Mononuclear cell (primary cell): Measurements from ENCODE around the gene MAML1. TPM values are rescaled to one million over a fixed set of nuclear protein-coding genes. Genes with fewer than 3 reads are reported as not detected.

Source experiments
- H3K27me3 ChIP-seq: 2 replicates; pipeline ENCODE4 v1.6.0; 2011; ENCODE audit warnings: low read length, control low read depth; ENCODE audit not compliant: insufficient read depth
- H3K4me1 ChIP-seq: 2 replicates; pipeline ENCODE4 v1.5.1; 2011; ENCODE audit warnings: mild to moderate bottlenecking, low read length, control low read depth; ENCODE audit not compliant: insufficient read depth
- H3K4me3 ChIP-seq: 2 replicates; pipeline ENCODE4 v1.5.1; 2011; ENCODE audit warnings: mild to moderate bottlenecking, low read length, moderate library complexity
- H3K9me3 ChIP-seq: 2 replicates; pipeline ENCODE4 v1.5.1; 2011; ENCODE audit warnings: low read depth, mild to moderate bottlenecking, control low read depth, low read length
- total RNA-seq: library from RNA; depleted of rRNA; stranded (reverse); fragments of >200 nt; gene quantifications from one replicate; pipeline ENCODE4 v1.2.3, GENCODE V29; 2012

The MAML1 gene
- total RNA-seq, 1 donor: 14.0 TPM

- no peak overlapping the region for H3K4me3 ChIP-seq
- no peaks in the 10 kb centered on the region for H3K9me3 ChIP-seq
- peaks cover 51% of the 10 kb centered on the region for H3K4me1 ChIP-seq
- H3K27me3 ChIP-seq: no peaks in the 10 kb centered on the region
These were observed 67.6 kb downstream of the MAML1 start for GRCh38 chr5:179800071-179800695.

DNA sequence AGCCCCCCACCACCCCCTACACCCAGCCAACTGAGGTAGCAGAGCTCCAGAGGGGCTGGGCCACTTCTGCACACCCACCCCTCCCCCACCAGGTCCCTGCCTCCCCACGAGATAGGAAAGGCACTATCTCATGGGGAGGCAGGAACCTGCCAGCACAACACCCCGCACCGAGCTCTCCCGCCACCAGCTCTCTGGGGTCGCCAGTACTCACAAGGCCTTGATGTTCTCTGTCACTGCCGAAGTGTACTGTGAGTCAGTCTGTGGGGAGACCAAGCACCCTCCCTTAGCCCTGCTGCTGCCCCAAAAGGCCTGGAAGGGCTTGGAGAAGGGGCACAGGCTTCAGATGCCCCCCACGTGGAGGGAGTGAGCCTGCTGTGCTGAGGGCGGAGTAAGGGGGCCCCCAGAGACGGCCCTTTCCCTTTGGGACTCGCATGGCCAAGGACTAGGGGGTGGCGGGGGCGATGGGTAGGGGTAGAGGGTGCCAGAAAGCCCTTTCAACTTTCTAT lies 68.1 kb downstream of the MAML1 start:
- no peaks in the 10 kb centered on the region for H3K9me3 ChIP-seq
- H3K4me1 ChIP-seq: peaks cover 51% of the 10 kb centered on the region

DNA sequence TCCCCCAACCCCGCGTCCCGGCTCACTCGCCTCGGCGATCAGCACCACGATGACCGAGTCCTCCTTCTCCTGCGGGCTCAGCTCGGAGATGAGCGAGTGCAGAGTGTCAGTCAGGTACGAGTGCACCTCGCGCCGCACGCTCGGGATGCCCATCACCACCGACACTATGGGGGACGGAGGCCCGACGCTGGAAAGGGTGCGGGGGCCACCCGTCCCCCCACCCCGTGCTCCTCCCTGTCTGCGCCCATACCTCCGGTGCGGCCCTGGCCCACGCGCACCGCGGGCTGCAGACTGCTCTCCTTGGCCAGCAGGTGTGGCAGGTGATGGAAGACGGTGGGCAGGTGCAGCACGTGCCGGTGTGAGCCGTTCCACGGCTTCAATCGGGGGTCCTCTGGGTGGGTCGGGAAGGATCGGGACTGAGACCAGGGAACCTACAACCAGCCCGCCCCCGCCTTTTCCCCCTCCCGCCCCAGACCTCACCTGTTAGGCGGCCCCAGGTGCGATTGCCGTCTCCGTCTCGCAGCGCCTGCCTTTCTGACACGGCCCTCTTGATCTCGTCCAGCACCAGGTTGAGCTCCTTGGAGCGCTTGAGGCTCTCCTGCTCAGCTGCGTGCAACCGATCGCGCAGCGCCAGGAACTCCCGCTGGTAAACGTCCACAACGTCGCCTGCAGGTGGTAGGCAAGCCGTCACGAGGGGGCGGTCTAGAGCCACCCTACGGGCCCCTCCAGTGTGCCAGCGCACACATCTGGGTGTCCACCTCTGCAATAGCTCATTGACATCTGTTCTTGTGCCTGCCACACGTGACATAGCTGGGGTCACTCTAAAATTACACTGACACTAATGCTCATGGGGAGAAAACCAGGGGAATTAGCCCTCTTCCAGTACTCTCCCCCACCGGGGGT lies 68.9 kb downstream of the MAML1 start:
- no peaks in the 10 kb centered on the region for H3K9me3 ChIP-seq
- H3K27me3 ChIP-seq: no peaks in the 10 kb centered on the region
- peaks cover 47% of the 10 kb centered on the region for H3K4me1 ChIP-seq
- H3K4me3 ChIP-seq: no peak overlapping the region

More for the DNA sequence above, 68.1 kb downstream of the MAML1 start:
- Histone ChIP-seq H3K4me3 (no peak overlapping the region), H3K27me3 (no peaks in the 10 kb centered on the region)

- Histone ChIP-seq H3K9me3 (no peaks in the 10 kb centered on the region), H3K27me3 (no peaks in the 10 kb centered on the region), H3K4me1 (peaks cover 42% of the 10 kb centered on the region), H3K4me3 (no peak overlapping the region)
These were observed 69.7 kb downstream of the MAML1 start for GRCh38 chr5:179802207-179802883.

- Histone ChIP-seq H3K4me3 (no peak overlapping the region), H3K27me3 (no peaks in the 10 kb centered on the region), H3K9me3 (no peaks in the 10 kb centered on the region), H3K4me1 (peaks cover 49% of the 10 kb centered on the region)
These were observed 70.4 kb downstream of the MAML1 start for GRCh38 chr5:179802950-179803562.

- H3K4me3 ChIP-seq: no peak overlapping the region
- H3K27me3 ChIP-seq: no peaks in the 10 kb centered on the region
- H3K9me3 ChIP-seq: no peaks in the 10 kb centered on the region
- H3K4me1 ChIP-seq: peaks cover 50% of the 10 kb centered on the region
These were observed 71.3 kb downstream of the MAML1 start for GRCh38 chr5:179803651-179804554.

DNA sequence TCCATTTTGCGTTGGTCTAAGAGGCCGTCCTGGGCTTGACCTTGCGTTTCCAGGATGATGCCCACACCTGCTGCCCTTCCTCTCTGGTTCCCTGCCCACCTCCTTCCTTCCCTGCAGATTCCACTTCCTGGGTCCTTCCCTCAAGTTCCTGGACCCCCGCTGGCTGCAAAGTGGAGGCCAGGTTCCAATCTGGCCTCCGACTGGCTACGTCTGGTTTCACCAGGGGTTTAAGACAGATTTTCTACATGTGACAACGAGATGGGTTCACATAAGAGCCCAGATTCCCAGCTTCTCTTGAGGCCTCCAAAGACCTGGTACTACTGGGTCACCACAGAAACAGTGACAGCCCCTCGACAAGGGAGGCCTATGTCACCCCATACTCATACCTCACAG lies 71.9 kb downstream of the MAML1 start:
- Histone ChIP-seq H3K9me3 (no peaks in the 10 kb centered on the region), H3K4me3 (no peak overlapping the region), H3K4me1 (peaks cover 50% of the 10 kb centered on the region), H3K27me3 (no peaks in the 10 kb centered on the region)

- Histone ChIP-seq H3K9me3 (no peaks in the 10 kb centered on the region), H3K27me3 (no peaks in the 10 kb centered on the region), H3K4me3 (peak overlapping the region; percentile 59), H3K4me1 (peaks cover 50% of the 10 kb centered on the region)
These were observed 72.5 kb downstream of the MAML1 start for GRCh38 chr5:179805070-179805528.

DNA sequence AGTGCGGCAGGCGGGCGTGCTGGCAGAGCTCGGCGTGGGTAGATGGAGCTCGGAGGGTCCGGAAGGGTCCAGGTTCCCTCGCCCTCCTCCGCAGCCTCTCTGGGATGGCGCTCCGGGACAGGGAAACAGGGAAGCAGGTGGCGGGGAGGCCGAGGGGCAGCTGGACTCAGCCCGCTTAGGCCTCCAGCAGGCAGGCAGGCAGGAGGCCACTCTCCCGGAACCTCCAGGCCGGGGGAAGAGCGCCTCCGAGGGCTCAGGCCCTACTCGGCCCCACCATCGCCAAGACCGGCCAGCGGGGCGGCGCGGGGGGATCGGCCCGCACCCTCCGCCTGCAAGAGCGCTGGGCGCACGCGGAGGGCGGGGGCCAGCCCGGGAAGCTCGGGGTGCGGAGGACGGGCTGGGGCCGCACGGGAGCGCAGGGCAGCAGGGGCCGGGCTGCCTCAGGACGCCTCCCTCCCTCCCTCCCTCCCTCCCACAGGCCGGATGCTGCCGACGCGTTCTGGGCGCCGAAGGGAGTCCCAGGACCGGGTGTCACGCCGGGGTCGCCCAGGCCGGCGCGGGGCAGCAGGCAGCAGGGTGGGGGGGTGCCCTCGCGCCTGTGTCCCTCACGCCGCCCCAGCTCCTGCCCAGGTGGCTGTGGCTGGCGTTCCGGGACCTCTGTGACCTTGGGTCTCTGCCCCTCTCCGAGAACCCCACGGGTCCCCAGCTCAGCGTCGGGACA lies 73.1 kb downstream of the MAML1 start:
- H3K4me3 ChIP-seq: peak overlapping the region; percentile 59
- H3K27me3 ChIP-seq: no peaks in the 10 kb centered on the region
- H3K4me1 ChIP-seq: peaks cover 50% of the 10 kb centered on the region
- H3K9me3 ChIP-seq: no peaks in the 10 kb centered on the region

DNA sequence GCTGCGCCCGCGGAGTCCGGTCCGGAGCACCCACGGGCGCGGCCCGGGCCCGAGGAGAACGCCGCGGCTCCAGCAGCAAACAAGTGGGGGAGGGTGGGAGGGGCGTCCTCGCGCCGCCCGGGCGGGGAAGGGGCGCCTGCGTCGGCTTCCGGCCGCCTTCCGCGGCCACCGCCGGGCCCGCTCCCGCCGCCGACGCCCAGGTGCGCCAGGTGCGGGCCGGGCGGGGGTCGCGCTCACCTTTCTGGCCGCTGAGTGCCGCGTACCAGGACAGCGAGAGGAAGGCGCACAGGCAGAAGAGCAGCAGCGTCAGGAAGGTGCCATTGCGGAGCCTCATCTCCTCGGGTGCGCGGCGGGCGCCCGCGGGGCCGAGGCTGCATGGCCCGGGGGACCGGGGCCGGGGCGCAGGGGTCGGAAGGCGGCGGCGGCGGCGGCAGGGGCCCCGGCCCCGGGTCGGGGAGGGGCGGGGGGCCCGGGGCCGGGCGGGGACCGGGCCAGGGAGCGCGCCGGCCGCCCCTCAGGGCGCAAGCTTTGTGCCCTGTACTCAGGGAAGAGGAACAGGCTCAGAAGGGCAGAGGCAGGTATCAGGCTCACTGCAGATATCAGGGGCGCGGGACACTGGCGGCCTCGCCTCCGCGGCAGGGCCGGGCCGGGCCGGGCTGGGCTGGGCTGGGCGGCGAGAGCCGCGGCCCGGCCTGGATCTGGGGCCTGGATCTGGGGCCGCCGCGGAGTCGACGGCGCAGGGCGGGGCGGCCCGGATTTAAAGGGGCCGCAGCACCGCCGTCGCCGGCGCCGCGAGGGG lies 73.8 kb downstream of the MAML1 start, which contains the start of gene MGAT4B:
TSS of gene MGAT4B (minus strand) at position 617 of the 799 bp plus-strand sequence. CDS start at position 334, 283 bp downstream.
- Histone ChIP-seq H3K27me3 (no peaks in the 10 kb centered on the region), H3K4me3 (peak within 1 kb of the TSS; percentile 59), H3K4me1 (peaks cover 50% of the 10 kb centered on the region), H3K9me3 (no peaks in the 10 kb centered on the region)

DNA sequence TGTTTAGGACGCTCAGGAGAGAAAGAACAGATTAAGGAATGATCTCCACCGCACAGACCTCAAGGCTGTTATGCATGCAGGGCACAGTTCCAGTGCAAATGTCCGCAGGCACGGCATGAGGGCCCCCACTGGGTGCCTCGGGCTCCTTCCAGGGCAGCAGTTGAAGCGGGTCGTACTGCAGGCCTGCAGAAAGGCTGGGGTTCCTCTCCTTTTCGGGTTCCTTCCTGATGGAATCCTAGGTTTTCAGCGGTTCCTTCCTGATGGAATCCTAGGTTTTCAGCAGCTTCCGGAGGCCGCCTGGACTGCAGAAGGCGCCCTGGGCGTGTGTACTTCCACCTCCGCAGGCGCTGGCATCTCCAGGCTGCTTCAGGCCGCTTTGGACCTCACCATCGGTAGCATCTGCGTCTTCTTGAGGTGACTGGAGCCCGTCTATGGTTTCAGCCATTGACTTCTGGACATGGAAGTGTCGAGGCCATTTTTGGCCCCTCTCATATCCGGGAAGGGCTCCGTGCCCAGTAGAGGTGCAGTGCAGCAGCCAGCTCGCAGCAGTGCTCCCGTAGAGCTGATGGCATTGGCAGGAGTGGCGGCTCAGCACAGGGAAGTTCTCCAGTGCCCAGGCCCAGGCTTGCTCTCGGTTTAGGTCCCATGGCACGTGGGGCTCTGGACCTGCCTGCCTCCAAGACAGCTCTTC lies 79.7 kb downstream of the MAML1 start:
- Histone ChIP-seq H3K4me1 (peaks cover 19% of the 10 kb centered on the region), H3K27me3 (no peaks in the 10 kb centered on the region), H3K4me3 (no peak overlapping the region), H3K9me3 (no peaks in the 10 kb centered on the region)

- peaks cover 17% of the 10 kb centered on the region for H3K4me1 ChIP-seq
- H3K27me3 ChIP-seq: no peaks in the 10 kb centered on the region
- no peak overlapping the region for H3K4me3 ChIP-seq
- no peaks in the 10 kb centered on the region for H3K9me3 ChIP-seq
These were observed 80.5 kb downstream of the MAML1 start for GRCh38 chr5:179812997-179813607.
